H1 (cell line): ENCODE data around the gene CCNT2. TPM values are rescaled to one million over a fixed set of nuclear protein-coding genes. Genes with fewer than 3 reads are reported as not detected.

Experiments used
- NANOG ChIP-seq: IDR thresholded peaks from 2 replicates; pipeline ENCODE4 v1.6.1; 2011; ENCODE audit warnings: low read length, low read depth, mild to moderate bottlenecking, inconsistent platforms; ENCODE audit not compliant: insufficient read depth, poor library complexity, severe bottlenecking
- RBBP5 ChIP-seq: IDR thresholded peaks from 2 replicates; pipeline ENCODE4 v1.7.1; 2012; ENCODE audit warnings: low read depth, mild to moderate bottlenecking, inconsistent platforms, low read length, moderate library complexity, borderline replicate concordance
- RFX5 ChIP-seq: IDR thresholded peaks from 2 replicates; pipeline ENCODE4 v1.6.1; 2011; ENCODE audit warnings: low read depth, low read length, improper control_type of control experiment, borderline replicate concordance
- SIX5 ChIP-seq: IDR thresholded peaks from 2 replicates; pipeline ENCODE4 v1.6.1; 2011; ENCODE audit warnings: mild to moderate bottlenecking, low read depth, low read length
- TAF7 ChIP-seq: optimal IDR thresholded peaks from 2 replicates; pipeline ENCODE3; 2011; ENCODE audit warnings: low read depth, mild to moderate bottlenecking, inconsistent platforms, low read length, moderate library complexity, borderline replicate concordance
- polyA plus RNA-seq, 7 experiments: library from polyadenylated mRNA; depleted of rRNA in 3 of 7; stranded (reverse) in 5 of 7; unstranded in 2 of 7; fragments of >200 nt in 5 of 7; fragments of 200-250 nt in 2 of 7; gene quantifications; 1 replicate in 5 of 7; 2 replicates in 1 of 7; 4 replicates in 1 of 7; pipeline versions ENCODE4 v1.2.1 to v1.2.3, GENCODE V29; 2011 to 2013; ENCODE audit warnings: missing spikeins in 2 of 7, mixed read lengths in 2 of 7
- total RNA-seq: library from RNA; stranded (reverse); fragmentation: NEBNext Ultra II Directional; extraction: Animal tissue kit (Norgen Biotek cat#: 25700); gene quantifications from 2 replicates; pipeline ENCODE4 v1.2.1, GENCODE V29; 2021

The CCNT2 gene
- total and polyA plus RNA-seq, 2 of the 8 experiments (the other 6 are each of a cell fraction or from before 2014, with no cell fraction given), result 13.0 to 39.7 TPM

DNA sequence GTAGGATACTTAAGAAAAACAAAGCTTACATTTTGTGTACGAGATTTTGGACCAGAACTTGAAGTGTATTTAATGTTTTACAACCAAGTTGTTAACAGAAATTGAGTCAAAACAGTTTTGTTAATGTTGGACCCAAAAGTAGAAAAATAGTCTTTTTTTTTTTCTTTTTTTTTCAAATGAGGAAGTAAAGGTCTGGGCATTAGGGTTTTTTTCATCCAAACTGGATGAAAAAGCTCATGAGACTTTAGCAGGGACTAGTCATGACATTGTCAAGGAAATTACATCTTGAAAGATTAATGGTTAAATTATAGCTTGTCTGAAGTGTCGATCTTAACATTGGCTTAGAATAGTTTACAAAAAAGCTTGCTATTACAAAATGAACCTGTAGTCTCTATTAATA, 32.3 kb downstream of the CCNT2 start (continued):
- TF ChIP-seq NANOG (no peak), TAF7 (no peak), SIX5 (no peak), RFX5 (no peak), RBBP5 (no peak)
